Stimulated activated CD4-positive, alpha-beta T cell treated with anti-CD3 and anti-CD28 coated beads, Interleukin-2, amount 100 ng/mL, for 4 hours (primary cell): ENCODE data around the gene NAA25.
A peak's percentile ranks its signal among the peaks of the same experiment; 100 is the strongest.

Experiments
- DNase-seq: peaks from one replicate; pipeline ENCODE4 v3.0.0-alpha.2; 2020; ENCODE audit warnings: low read depth

Gene NAA25

DNA sequence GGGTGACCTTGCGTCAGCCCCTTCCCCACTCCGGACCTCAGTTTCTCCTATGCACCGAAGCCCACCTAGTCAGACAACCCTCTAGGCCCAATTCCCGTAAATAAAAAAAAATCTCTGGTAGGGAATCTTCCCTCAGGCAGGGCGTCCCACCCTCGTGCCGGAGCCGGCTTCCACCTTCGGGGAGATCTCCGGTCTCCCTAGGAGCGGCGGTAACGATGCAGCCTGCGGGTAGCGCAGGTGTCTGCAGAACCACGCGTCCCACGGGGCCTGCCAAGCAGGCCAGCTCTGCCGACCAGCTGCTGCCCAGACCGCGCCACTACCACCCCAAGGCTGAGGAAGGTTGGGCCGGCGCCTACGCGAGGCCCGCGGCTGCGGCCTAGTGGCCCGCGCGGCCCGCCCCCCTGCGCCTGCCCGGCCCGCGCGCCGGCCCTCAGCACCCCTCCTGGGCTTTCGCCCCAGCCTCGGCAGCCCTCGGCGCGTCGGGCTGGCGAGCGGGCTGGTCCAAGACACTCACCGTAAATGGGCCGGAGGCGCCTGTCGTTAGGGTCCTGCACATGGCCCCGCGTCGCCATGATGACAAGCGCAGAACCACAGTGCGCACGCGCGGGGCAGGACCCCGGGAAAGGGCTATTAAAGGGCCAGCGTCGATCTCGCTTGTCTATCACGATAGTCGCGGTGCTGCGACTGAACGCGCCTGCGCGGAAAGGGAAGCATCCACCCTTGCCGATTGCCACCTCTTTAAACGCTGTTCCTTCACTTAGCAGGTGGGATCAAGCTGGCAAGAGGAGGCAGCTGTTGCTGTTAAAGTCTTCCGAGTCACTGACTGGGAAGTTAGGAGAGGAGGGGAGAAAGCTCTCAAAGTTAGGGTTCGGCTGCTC, at the start of gene NAA25:
NAA25 (minus strand) TSS at position 582 of the 878 bp plus-strand sequence; CDS start at position 572, 10 bp downstream.
- DNase-seq: peak; percentile 83

DNA sequence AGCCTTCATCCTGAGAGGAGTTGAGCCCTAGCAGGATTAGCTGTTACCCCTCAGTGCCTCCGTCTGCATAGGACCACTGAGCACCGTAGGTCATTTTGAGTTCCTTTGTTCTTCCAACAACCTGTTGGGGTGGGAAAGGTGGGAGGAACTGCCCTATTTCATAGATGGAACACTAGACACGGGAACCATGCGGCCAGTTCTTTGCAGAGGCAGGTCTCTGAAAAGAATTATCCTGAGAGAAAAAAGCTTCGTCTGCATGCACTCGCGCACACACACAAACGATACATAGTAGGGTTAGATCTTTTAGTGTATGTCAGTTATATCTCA, 45.3 kb upstream of the NAA25 start:
- DNase-seq: no peak

DNA sequence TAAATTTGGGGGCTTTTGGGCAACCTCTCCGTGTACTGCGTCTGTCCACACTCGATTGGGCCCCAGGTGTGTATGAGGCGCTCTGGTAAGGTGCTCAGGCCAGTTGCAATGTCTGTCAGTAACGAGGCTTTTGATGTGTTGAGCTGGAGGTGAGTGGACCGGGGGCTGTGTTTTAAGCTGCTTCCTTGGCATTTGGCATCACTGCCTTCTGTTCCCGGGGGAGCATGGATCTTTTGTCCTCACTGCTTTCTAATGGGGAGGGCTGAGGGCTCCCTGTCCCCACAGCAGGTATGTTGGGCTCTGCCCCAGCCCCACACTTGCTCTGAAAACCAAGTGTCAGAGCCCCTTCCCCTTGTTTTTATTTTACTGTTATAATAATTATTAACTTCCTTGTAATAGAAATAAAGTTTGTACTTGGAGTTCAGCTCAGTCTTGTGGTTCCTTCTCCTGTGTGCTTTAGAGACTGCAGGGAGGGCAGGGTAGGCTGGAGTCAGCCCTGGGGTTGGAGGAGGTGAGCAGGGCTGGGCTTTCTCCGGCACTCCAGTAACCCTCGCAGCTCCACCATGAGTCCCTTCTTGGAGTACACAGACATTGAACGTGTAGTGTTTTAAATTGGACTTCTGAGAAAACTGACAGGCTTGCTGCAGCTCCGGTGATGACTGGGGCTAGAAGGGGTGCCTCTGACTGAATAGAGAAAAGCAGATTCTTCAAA, 44.8 kb upstream of the NAA25 start:
- DNase-seq: no peak

DNA sequence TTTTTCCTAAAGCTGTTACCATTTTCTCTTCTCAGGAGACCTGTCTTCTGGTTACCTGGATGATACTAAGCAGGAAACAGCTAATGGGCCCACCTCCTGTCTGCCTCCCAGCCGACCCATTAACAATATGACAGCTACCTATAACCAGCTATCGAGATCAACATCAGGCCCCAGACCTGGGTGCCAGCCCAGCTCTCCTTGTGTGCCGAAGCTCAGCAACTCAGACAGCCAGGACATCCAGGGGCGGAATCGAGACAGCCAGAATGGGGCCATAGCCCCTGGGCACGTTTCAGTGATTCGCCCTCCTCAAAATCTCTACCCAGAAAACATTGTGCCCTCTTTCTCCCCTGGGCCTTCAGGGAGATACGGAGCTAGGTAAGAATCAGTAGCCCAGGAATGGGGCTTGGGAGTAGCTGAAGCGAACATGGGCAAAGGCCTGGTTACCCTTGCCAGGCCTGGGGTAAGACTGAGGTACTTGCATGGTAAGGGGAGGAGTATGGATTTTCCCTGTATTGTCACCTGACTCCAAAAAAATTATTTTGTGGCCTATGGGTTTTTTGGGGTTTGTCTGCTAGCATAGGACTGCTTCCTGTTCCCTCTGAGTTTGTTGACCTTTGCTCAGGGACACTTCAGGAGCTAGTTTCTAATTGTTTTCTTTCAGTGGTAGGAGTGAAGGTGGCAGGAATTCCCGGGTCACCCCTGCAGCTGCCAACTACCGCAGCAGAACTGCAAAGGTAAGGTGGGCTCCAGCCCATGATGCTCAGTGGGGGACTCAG, 43.4 kb upstream of the NAA25 start:
- DNase-seq: no peak

DNA sequence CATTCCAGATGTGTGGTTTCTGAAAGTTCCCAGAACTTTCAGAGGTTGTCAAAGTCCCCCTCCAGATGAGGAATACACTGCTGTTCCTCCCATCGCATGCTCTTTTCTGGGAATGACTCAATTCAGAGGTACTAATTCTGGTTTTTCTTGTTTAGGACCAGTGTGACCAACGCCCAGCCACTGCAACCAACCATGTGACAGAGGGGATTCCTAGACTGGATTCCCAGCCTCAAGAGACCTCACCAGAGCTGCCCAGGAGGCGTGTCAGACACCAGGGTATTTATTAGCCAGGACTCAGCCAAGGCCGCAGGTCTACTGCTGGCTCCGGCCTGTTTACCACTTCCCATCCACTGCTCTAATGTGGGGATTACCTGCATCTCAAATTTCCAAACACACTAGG, 41.0 kb upstream of the NAA25 start:
- no peak for DNase-seq

DNA sequence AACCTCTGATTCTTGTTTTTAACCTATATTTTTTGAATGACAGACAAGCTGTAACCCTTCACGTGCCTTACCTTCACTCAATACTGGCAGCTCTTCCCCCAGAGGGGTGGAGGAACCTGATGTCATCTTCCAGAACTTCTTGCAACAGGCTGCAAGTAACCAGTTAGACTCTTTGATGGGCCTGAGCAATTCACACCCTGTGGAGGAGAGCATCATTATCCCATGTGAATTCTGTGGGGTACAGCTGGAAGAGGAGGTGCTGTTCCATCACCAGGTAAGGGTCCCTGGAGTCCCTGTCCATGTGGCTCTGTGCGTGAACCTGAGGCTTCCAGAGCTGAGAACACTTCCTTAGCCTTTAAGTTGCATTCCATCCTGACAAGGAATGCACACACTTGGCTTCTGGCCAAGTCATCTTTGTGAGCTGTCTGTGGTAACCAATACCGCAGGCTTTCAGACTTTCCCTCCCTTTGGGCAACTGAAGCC, 39.5 kb upstream of the NAA25 start:
- DNase-seq: no peak

DNA sequence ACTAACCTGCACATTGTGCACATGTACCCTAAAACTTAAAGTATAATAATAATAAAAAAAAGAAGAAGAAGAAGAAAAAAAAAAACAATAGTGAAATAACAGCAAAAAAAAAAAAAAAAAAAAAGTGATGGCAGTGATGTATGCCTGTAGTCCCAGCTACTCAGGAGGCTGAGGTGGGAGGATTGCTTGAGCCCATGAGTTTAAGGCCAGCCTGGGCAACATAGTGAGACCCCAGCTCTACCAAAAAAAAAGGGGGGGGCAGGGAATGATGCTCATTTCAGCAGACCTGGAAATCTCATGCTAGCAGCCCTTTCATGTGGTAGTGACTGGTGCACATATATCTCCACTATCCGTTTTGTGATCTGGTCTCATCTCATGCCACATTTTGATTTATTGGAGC, 37.5 kb upstream of the NAA25 start:
- no peak for DNase-seq

DNA sequence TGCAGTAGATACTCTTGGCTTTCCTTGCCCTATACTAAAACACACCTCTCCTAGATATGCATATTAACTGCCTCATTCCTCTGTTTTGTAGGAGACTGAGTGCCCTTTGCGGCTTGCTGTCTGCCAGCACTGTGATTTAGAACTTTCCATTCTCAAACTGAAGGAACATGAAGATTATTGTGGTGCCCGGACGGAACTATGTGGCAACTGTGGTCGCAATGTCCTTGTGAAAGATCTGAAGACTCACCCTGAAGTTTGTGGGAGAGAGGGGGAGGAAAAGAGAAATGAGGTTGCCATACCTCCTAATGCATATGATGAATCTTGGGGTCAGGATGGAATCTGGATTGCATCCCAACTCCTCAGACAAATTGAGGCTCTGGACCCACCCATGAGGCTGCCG, 32.1 kb upstream of the NAA25 start:
- no peak for DNase-seq

DNA sequence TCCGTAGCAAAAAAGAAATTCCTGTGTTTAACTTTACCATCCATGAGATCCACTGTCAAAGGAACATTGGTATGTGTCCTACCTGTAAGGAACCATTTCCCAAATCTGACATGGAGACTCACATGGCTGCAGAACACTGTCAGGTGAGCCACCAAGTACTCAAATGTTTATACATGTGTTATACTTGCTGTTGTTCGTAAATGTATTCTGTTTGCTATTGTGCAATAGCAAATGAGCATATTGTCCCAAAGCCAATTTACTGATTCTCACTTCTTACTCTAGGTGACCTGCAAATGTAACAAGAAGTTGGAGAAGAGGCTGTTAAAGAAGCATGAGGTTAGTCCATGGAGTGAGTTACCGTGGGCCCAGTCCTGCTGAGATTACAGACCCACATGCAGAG, 26.1 kb upstream of the NAA25 start:
- no peak for DNase-seq

DNA sequence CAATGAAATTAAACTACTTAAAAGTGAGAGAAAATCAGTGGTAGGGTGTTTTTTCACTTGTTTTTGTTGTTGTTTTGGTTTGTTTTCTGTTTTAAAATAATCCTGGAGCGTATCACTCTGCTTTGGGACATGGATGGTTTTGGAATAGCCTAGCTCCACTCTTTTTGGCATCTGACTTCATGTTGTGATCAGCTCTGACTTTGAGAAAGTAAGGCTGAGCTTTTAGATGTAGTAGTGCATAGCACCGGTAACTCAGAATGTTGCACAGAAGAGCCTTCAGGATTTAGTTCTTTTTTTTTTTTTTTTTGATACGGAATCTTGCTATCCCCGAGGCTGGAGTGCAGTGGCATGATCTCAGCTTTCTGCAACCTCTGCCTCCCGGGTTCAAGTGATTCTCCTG, 24.8 kb upstream of the NAA25 start:
- no peak for DNase-seq

DNA sequence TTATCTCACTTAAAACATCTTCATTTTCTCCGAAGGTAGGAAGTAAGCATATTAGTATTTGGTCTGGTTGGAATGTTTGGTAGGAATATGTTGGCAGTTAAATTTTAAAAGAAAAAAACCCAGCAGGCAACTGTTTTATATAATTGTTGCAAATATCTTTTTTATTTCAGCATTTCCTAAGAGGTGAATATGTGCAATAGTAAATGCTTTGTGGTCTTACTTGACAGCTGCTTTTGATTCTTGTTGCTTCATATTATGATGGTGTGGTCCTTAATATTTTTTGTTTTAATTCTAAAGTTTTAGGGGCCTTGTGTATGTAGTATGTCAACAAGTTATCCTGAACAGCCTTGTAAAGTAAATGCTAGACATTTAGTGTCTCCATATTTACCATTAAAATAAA, 23.1 kb upstream of the NAA25 start:
- DNase-seq: no peak

DNA sequence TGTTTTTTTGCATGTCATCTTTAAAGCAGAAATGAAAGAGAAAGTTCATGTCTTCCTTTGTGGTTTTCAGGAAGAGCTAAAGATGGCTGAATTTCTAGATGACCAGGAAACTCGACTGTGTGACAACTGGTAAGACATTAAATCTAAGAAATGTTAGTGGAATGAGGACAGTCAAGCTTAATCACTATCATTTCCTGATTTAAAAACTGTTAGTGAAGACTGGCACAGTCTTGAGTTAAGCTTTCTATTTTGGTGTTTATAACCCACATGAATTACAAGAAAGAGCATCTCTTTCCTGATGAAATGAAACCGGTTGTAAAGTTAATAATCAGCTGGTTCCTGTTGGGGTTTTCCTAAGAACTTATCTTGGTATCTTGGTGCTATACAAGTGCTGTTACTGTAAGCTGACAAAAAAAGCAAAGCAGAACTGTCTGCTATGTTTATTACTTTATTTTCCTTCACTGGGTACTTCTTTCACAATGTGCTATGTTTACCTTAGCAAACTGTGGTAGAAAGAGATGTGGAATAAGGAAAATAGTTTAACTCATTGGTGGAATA, 21.9 kb upstream of the NAA25 start:
- no peak for DNase-seq

DNA sequence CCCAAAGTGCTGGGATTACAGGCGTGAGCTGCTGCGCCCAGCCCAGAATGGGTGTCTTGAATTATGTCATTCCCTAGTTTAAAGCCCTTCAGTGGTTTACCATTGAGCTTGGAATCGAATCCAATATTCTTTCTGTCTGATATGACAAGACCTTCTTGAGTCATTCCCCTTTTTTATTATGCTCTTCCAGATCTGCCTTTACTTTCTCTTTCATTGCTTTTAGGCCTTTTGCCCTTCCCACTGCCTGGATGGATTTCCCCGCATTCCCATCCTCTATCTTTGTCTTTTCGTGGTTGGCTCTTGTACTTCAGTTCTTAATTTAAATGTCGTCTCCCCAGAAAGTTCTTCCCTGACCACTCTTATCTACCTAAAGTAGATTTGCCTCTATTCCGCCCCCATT, 18.3 kb upstream of the NAA25 start:
- DNase-seq: no peak

DNA sequence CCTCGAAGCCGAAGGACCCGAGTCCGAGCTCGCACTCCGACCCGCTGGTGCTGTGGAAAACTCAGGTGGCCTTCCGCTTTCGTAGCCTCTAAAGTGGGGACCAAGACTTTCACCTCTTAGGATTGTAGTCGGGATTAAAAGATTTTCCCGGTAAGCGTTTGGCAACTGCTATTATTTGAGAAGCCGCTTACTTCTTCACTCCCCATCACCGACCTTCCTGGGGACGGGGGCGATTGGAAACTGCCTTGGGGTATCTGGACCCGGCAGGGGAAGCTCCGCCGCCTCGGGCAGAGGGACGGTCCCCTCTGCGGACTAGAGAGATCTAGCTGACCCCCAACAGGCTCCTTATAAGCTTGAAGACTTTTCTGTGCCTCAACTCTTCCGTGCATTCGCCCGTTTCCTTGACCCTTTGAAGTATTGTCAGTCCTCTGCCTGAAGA, 17.4 kb upstream of the NAA25 start:
- DNase-seq: no peak

DNA sequence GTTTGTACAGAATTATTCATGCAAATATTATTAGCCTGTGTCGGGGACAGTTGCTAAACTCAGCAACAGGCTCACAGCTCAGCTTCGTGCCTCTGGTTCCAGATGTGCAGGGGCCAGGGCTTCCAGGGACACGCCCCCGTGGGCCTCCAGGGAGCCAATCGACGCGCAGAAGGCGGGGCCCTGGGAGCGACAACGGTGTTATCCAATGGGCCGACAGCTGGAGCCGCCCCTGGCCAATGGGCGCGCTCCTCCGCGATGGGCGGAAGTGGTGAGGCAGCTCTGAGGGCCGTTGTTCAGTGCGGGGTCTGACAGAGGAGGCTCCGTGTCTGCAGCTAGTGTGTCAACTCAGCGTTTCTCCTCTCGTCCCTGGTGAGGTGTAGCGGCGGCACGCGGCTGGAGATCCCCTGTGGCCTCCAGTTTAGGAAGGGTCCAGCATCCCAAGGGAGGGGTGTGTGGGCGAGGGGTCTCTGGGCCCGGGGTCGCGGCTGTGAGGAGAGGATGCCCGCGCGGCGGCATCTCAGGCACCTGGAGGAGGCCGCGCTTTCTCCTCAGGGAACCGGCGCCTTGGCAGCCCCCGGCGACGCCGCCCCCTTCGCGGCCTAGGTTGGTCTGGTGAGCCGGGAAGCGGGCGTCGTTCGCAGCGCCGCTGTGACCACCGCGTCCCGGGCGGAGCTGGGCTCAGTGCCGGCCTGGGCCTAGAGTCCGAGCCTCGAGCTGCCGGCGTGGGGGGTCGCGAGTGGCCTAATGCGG, 16.8 kb upstream of the NAA25 start, which contains the start of gene TRAFD1:
TRAFD1 (plus strand) TSS at position 311 of the 750 bp plus-strand sequence. CDS start 4,963 bp downstream, outside the sequence.
- peak; percentile 98 for DNase-seq

DNA sequence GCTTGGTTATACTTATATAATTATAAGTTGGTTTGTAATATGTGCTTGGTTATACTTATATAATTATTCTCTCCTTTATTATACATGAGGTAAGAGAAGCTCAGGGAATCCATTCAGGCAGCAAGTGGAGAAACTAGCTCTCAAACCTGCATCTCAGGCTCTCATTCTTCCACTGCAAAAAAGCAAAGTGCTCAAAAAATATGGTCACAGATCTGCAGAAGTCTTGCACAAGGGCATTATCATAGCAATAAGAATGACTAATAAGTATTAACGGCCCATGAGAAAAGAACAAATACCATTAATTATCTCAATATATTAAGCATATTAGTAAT, 16.3 kb upstream of the NAA25 start:
- no peak for DNase-seq

DNA sequence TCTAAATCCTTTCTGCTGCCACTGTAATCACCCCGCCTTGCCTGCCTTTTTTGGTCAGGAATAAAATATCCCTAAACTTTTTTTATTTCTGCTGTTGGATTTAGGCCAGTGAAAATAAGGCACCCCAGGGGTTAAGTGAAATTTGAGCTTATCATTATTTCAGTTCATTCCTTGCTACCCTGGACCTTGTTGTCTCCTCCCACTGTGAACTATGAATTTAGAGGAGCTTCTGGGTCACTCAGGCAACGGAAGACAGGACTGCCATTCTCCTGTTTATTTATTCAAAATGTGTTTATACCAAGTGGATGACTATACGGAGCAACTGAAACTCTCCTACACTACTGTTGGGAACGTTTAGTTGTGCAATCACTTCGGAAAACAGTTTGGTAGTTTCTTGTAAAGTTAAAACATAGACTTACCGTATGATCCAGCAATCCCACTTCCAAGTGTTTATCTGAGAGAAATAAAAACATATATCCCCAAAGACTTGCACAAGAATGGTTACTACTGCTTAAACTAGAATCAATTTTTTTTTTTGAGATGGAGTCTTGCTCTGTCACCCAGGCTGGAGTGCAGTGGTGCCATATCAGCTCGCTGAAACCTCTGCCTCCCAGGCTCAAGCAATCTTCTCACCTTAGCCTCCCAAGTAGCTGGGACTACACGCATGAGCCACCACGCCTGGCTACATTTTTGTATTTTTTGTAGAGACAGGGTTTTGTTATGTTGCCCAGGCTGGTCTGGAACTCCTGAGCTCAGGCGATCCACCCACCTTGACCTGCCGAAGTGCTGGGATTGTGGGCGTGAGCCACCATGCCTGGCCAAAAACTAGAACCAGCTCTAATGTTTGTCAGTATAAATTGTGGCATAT, 14.5 kb upstream of the NAA25 start:
- DNase-seq: no peak

DNA sequence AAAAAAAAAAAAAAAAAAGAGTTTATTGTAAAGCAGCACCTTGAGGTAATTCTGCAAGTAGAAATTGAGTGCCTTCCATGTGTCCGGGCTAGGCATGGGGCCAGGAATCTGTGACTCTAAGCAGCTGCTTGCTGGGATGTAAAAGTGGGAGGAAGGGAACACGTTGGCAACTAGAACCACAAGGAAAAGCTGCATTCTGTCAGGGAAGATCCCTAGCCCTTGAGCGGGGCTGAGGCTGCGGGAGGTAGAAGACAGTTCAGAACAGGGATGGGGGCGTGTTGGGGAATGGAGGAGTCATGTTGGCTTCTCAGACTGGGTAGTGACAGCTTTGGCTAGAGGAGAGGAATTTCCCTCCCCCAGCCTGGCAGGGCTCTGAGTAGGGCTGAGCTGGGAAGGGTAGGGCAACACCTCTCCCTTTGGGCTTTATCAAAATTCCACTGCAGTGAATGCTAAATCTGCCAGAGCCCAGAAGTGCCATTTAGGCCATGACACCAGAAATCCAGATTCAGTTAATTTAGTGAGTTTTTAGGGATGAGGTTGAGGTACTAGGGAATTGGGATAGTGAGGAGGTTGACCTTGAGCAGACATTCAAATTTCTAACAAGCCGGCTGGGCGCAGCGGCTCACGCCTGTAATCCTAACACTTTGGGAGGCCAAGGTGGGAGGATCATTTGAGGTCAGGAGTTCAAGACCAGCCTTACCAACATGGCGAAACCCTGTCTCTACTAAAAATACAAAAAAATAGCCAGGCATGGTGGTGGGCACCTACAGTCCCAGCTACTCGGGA, 13.4 kb upstream of the NAA25 start:
- DNase-seq: no peak

DNA sequence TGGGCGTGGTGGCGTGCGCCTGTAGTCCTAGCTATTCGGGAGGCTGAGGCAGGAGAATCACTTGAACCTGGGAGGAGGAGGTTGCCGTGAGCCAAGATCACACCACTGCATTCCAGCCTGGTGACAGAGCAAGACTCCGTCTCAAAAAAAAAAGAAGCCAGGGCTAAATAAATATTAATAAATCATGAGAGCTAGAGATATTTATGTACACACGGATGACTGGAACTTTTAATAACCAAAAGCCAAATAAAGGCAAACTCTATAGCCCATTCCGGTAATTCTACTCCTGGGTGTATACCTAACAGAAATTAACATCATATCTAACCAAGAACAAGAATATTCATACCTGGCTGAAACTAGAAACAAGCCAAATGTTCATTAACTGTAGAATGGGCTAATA, 9.1 kb upstream of the NAA25 start:
- DNase-seq: no peak
